Testis (tissue), 3 donors: ENCODE results near the gene IKZF3. TPM values are rescaled to one million over a fixed set of nuclear protein-coding genes. Genes with fewer than 3 reads are reported as not detected.
"Not testable (repeated sequence)": the region's sequence is repeated elsewhere in the genome, so short reads cannot be mapped to it uniquely, and the experiment has no call there.

Source experiments
- DNase-seq: peaks from one replicate; pipeline ENCODE4 v3.0.0-alpha.2; 2019
- H3K27ac ChIP-seq, 2 donors: fragments of 200-600 bp; sonication (generic); one replicate each; pipeline ENCODE4 v1.5.1; 2019
- H3K27me3 ChIP-seq: fragments of 200-600 bp; sonication (generic); one replicate; pipeline ENCODE4 v1.5.1; 2019
- H3K36me3 ChIP-seq: fragments of 200-600 bp; sonication (generic); one replicate; pipeline ENCODE4 v1.5.1; 2017; ENCODE audit warnings: low read depth; ENCODE audit errors: missing control alignments
- H3K4me1 ChIP-seq: fragments of 200-600 bp; sonication (generic); one replicate; pipeline ENCODE4 v1.5.1; 2019
- H3K4me3 ChIP-seq, 2 donors: fragments of 200-600 bp; sonication (generic); one replicate each; pipeline ENCODE4 v1.5.1; 2017 to 2019
- H3K9me3 ChIP-seq: fragments of 200-600 bp; sonication (generic); one replicate; pipeline ENCODE4 v1.5.1; 2017
- CTCF ChIP-seq, 3 experiments: fragments of 450-650 bp in 2 of 3; fragments of 200-600 bp in 1 of 3; sonication (generic) in 1 of 3; IDR thresholded peaks; one replicate each; pipeline ENCODE4 v1.5.1; 2016 to 2019; ENCODE audit warnings: antibody characterized with exemption in 3 of 3, mild to moderate bottlenecking in 2 of 3, moderate library complexity in 1 of 3
- POLR2A ChIP-seq: fragments of 450-650 bp; IDR thresholded peaks from one replicate; pipeline ENCODE4 v1.6.1; 2017; ENCODE audit warnings: antibody characterized with exemption, mild to moderate bottlenecking, moderate library complexity
- WGBS, 2 donors: methylation state at CpG; one replicate each; pipeline ENCODE4 v1.1.5; 2018; 5-methylcytosine and 5-hydroxymethylcytosine counted together
- intact Hi-C: fragments of 100-400 bp; cut with DNase I; formaldehyde crosslinking; loops from one replicate; pipeline ENCODE4 v1.15.1; 2023; ENCODE audit warnings: low total_unique reads
- polyA plus RNA-seq: library from polyadenylated mRNA; stranded (reverse); fragments of 350-450 nt; fragmentation: Illumina TruSeq; extraction: RNeasy Lipid Tissue Mini Kit (QIAGEN cat#74804); gene quantifications from one replicate; pipeline ENCODE4 v1.2.3, GENCODE V29; 2014; ENCODE audit warnings: low read depth, low replicate concordance; ENCODE audit not compliant: insufficient read depth
- total RNA-seq, 2 donors: library from RNA; depleted of rRNA; stranded (reverse); fragments of >200 nt; gene quantifications; one replicate each; pipeline ENCODE4 v1.2.3, GENCODE V29; 2016

The IKZF3 gene
- total and polyA plus RNA-seq, 3 donors from 2014 or later = 1.9 to 3.8 (median 3.4) TPM

DNA sequence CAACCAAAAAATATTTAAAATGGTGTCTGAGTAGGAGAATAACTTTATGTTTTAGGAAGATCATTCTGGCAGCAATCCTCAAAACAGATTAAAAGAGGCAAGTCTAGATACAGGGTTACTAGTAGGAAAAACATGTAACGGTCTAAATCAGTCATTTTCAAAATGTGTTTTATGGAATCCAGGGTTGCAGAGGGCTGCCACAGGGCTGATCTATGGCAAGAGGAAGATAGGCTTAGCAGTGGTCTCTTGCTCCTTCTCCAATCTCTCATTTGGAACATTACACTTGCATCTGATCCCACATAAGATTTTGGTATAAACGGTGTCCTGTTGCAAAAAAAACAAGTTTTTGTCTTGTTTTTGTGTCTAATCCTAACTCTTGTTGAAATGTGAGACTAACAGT is 9.2 kb downstream of the IKZF3 start:
- H3K36me3 ChIP-seq = no peaks in the 10 kb centered on the region
- TF ChIP-seq CTCF (IDR thresholded peaks at IDR 0.05) (no peak), POLR2A (no peak)
- no peaks in the 10 kb centered on the region for H3K27me3 ChIP-seq
- 64 to 77% methylated on average over 2 of the region's 2 CpGs for WGBS, 2 donors
- no peak overlapping the region for H3K27ac ChIP-seq
- H3K9me3 ChIP-seq = no peaks in the 10 kb centered on the region
- no peaks in the 10 kb centered on the region for H3K4me1 ChIP-seq
- intact Hi-C loops = no loop called here
- H3K4me3 ChIP-seq = no peak overlapping the region
- no peak for DNase-seq

GRCh38 chr17:39852239-39852638 is 11.9 kb downstream of the IKZF3 start:
- TF ChIP-seq CTCF (IDR thresholded peaks at IDR 0.05) (no peak), POLR2A (no peak)

DNA sequence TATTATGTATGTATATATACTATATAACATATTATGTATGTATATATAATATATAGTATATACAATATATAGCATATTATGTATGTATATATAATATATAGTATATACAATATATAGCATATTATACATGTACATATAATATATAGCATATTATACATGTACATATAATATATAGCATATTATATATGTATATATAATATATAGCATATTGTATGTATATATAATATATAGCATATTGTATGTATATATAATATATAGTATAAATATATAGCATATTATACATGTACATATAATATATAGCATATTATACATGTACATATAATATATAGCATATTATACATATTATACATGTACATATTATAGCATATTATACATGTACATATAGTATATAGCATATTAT is 13.9 kb downstream of the IKZF3 start:
- H3K27me3 ChIP-seq = not testable (repeated sequence)

More at GRCh38 chr17:39852239-39852638, 11.9 kb downstream of the IKZF3 start:
- DNase-seq = no peak
- Histone ChIP-seq H3K27ac (no peak overlapping the region), H3K9me3 (no peaks in the 10 kb centered on the region), H3K4me1 (no peaks in the 10 kb centered on the region), H3K27me3 (no peaks in the 10 kb centered on the region), H3K4me3 (no peak overlapping the region), H3K36me3 (no peaks in the 10 kb centered on the region)
- 19 to 42% methylated on average over 3 of the region's 3 CpGs for WGBS, 2 donors
- intact Hi-C loops = no loop called here

DNA sequence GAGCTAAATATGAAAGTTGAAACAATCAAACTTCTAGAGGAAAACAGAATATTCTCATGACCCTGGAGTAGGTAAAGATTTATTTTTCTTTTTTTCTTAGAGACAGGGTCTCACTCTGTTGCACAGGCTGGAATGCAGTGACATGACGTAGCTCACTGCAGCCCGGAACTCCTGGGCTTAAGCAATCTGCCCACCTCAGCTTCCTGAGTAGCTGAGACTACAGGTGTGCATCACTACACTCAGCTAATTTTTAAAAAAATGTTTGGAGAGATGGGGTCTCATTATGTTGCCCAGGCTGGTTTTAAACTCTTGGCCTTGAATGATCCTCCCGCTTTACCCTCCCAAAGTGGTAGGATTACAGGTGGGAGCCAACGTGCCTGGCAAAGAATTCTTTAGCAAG is 15.5 kb downstream of the IKZF3 start:
- WGBS, 2 donors = 77 to 84% methylated on average over 4 of the region's 4 CpGs
- H3K27ac ChIP-seq = no peak overlapping the region

More for the DNA sequence above, 13.9 kb downstream of the IKZF3 start:
- H3K4me3 ChIP-seq, H3K4me1 ChIP-seq, H3K27ac ChIP-seq, H3K36me3 ChIP-seq, H3K9me3 ChIP-seq, DNase-seq, intact Hi-C loops: not testable (repeated sequence)

DNA sequence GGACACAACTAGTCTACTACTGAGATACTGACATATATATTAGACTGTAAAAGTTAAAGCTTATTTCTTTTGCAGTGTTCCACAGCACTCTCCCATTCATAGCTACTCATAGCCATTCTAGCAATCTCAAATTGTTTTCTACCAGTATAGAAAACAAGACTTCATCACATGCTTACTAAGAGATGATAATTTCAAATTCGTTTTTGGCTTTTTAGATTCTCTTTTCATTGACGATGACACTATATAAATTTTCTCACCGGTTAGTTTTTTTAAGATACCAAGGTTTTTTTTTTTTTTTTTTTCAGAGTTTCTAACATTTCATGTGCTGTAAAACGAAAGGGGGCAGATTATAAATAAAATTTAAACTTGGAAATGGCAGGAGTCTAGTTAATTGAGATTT is 17.9 kb downstream of the IKZF3 start:
- DNase-seq = no peak
- WGBS, 2 donors = 87 to 89% methylated on average over 4 of the region's 4 CpGs
- Histone ChIP-seq H3K9me3 (no peaks in the 10 kb centered on the region), H3K4me3 (no peak overlapping the region), H3K36me3 (no peaks in the 10 kb centered on the region), H3K4me1 (no peaks in the 10 kb centered on the region), H3K27me3 (no peaks in the 10 kb centered on the region), H3K27ac (no peak overlapping the region)
- intact Hi-C loops = no loop called here
- TF ChIP-seq CTCF (IDR thresholded peaks at IDR 0.05) (no peak), POLR2A (no peak)

More for the DNA sequence above, 15.5 kb downstream of the IKZF3 start:
- Histone ChIP-seq H3K36me3 (no peaks in the 10 kb centered on the region), H3K4me3 (no peak overlapping the region), H3K4me1 (no peaks in the 10 kb centered on the region), H3K27me3 (no peaks in the 10 kb centered on the region), H3K9me3 (no peaks in the 10 kb centered on the region)
- no peak for DNase-seq
- TF ChIP-seq POLR2A (no peak), CTCF (IDR thresholded peaks at IDR 0.05) (no peak)
- intact Hi-C loops = no loop called here
